Adipocyte (in vitro differentiated cells): ENCODE results near the gene SEL1L.
"Not testable (repeated sequence)": the region's sequence is repeated elsewhere in the genome, so short reads cannot be mapped to it uniquely, and the experiment has no call there.

Experiments used
- DNase-seq: peaks from one replicate; pipeline ENCODE4 v3.0.0-alpha.2; 2015; ENCODE audit warnings: low read depth
- H3K27me3 ChIP-seq: replicated peaks from 2 replicates; pipeline ENCODE4 v1.7.0; 2013; ENCODE audit warnings: mild to moderate bottlenecking, low read length, moderate library complexity; ENCODE audit not compliant: control insufficient read depth, insufficient read depth
- H3K36me3 ChIP-seq: 2 replicates; pipeline ENCODE4 v1.7.0; 2013; ENCODE audit warnings: low read length, mild to moderate bottlenecking, moderate library complexity; ENCODE audit not compliant: control insufficient read depth, insufficient read depth, severe bottlenecking
- H3K4me1 ChIP-seq: 2 replicates; pipeline ENCODE4 v1.7.0; 2013; ENCODE audit warnings: mild to moderate bottlenecking, low read length, moderate library complexity; ENCODE audit not compliant: control insufficient read depth, insufficient read depth
- H3K4me3 ChIP-seq: 2 replicates; pipeline ENCODE4 v1.7.0; 2013; ENCODE audit warnings: mild to moderate bottlenecking, low read length, moderate library complexity
- H3K9ac ChIP-seq: 2 replicates; pipeline ENCODE4 v1.7.0; 2013; ENCODE audit warnings: mild to moderate bottlenecking, low read length, moderate library complexity
- H3K9me3 ChIP-seq: 2 replicates; pipeline ENCODE4 v1.7.0; 2013; ENCODE audit warnings: mild to moderate bottlenecking, low read length, moderate library complexity; ENCODE audit not compliant: control insufficient read depth

The SEL1L gene

DNA sequence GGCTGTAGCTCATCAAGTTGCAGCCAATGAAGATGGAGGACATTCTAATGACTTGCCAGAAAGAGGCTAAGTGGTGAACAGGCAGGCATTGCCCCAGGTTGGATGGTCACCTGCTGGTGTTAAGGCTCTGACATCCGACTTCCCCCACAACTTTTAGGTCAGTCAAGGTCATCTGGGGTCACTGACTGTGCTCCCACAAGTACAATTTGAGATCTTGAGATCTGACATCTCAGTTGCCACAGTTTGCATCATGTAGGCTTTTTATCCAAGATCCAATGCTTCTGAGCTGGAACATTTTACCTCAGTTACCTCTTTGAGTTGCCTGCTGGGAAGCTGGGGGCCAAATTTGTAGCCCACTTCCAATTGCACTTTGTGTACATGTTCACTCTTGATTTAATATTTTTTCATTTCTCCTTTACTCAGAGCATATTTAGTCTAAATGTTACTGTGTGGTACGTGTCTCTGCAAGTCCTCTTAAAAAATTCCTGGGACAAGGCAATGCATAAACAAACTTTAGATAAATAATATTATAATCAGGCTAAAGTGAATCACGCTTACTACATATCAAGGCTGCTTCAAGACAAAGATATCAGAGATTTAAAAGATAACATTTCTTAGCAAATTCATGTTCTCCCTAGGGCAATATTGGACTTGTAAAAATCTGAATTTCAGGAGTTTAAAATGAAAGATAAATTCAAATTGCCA lies 61.4 kb downstream of the SEL1L start:
- Histone ChIP-seq H3K4me3 (no peak overlapping the region), H3K4me1 (peaks cover 12% of the 10 kb centered on the region), H3K27me3 (no peaks in the 10 kb centered on the region), H3K9me3 (no peaks in the 10 kb centered on the region), H3K36me3 (peaks cover 48% of the 10 kb centered on the region), H3K9ac (no peak overlapping the region)
- no peak for DNase-seq

DNA sequence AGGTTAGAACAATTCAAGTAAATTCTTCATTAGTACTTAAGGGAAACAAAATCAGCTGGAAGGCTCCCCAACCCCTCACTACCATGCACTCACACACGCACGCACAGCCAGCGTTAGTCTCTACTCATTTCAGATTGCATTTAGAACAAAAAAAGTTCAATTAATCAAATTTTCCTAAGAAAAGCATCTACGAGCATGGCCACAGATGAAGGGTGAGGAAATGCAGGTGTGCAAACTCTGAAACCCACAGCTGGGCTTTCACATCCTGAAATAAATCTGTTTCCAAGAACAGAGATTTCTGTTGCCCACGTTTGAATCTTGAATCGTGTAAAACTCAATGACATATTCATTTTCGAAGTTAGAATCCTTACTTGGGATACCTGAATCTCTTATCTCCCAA lies 62.6 kb downstream of the SEL1L start:
- Histone ChIP-seq H3K9me3 (no peaks in the 10 kb centered on the region), H3K27me3 (no peaks in the 10 kb centered on the region), H3K36me3 (peaks cover 36% of the 10 kb centered on the region), H3K4me3 (no peak overlapping the region), H3K9ac (no peak overlapping the region), H3K4me1 (peaks cover 7% of the 10 kb centered on the region)
- no peak for DNase-seq

- H3K4me3 ChIP-seq, H3K9ac ChIP-seq: not testable (repeated sequence)
These were observed 63.2 kb downstream of the SEL1L start for GRCh38 chr14:81470557-81470826.

GRCh38 chr14:81466854-81467253 lies 66.8 kb downstream of the SEL1L start:
- peaks cover 7% of the 10 kb centered on the region for H3K4me1 ChIP-seq
- no peaks in the 10 kb centered on the region for H3K9me3 ChIP-seq
- DNase-seq = no peak

More at GRCh38 chr14:81470557-81470826, 63.2 kb downstream of the SEL1L start:
- peaks cover 30% of the 10 kb centered on the region for H3K36me3 ChIP-seq
- H3K4me1 ChIP-seq, H3K9me3 ChIP-seq, H3K27me3 ChIP-seq, DNase-seq: not testable (repeated sequence)

DNA sequence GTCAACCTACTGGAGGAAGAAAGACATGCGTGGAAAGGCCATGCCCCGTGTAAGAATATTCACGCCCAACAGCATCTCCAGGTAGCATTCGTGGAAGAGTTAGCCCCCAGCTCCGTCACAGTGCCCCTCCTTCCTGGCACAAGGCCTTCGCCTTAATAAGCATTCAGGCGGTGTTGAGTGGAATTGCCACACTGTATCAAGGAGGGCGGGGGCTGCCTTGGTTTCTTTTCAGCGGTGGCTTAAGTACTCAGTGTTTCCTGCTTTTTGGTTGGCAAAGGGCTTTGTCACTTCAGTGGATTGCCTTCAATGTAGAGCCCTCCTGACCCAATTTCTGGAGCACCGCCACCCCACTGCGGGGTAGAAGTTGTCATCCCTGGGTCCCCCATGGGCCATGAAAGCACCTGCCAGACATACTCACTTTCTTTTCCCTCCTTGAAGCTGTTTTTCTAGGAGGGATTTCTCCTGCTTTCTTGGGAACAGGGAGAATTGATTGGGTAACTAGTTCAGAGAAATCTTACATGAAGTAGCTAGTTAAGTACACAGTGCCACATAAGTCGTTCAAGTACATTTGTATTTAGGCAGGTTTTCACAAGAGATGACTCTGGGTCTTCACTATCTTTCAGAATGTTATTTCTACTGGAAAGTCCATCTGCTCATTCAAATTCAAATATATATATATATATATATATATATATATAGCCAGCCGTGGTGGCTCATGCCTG lies 68.0 kb downstream of the SEL1L start:
- Histone ChIP-seq H3K4me1 (peaks cover 7% of the 10 kb centered on the region), H3K4me3 (no peak overlapping the region), H3K36me3 (no peaks in the 10 kb centered on the region), H3K9ac (no peak overlapping the region), H3K9me3 (no peaks in the 10 kb centered on the region), H3K27me3 (no peaks in the 10 kb centered on the region)
- DNase-seq = no peak

More at GRCh38 chr14:81466854-81467253, 66.8 kb downstream of the SEL1L start:
- Histone ChIP-seq H3K36me3 (peaks cover 3% of the 10 kb centered on the region), H3K4me3 (no peak overlapping the region), H3K27me3 (no peaks in the 10 kb centered on the region), H3K9ac (no peak overlapping the region)

DNA sequence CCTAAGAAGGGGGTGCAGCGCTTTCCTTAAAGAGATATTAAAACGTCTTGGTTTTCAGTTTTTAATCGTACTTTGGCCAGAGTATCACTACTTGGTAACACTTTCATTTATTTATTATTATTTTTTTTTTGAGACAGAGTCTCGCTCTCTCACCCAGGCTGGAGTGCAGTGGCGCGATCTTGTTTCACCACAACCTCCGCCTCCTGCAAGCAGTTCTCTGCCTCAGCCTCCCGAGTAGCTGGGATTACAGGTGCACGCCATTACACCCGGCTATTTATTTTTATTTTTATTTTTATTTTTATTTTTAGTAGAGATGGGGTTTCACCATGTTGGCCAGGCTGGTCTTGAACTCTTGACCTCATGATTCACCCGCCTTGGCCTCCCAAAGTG lies 68.7 kb downstream of the SEL1L start:
- H3K4me3 ChIP-seq = peak overlapping the region; percentile 80

GRCh38 chr14:81464253-81465002 lies 69.2 kb downstream of the SEL1L start:
- Histone ChIP-seq H3K9me3 (no peaks in the 10 kb centered on the region), H3K4me3 (peak overlapping the region; percentile 80), H3K4me1 (peaks cover 4% of the 10 kb centered on the region), H3K36me3 (no peaks in the 10 kb centered on the region), H3K9ac (peak overlapping the region; percentile 57), H3K27me3 (no peaks in the 10 kb centered on the region)
- peak; percentile 89 for DNase-seq

More for the DNA sequence above, 68.7 kb downstream of the SEL1L start:
- H3K36me3 ChIP-seq, H3K9me3 ChIP-seq, H3K4me1 ChIP-seq, DNase-seq, H3K27me3 ChIP-seq: not testable (repeated sequence)
- H3K9ac ChIP-seq = peak overlapping the region; percentile 57

- H3K4me3 ChIP-seq, H3K9me3 ChIP-seq, H3K27me3 ChIP-seq, H3K9ac ChIP-seq, H3K36me3 ChIP-seq, H3K4me1 ChIP-seq, DNase-seq: not testable (repeated sequence)
These were observed 71.3 kb downstream of the SEL1L start for GRCh38 chr14:81462356-81462755.

DNA sequence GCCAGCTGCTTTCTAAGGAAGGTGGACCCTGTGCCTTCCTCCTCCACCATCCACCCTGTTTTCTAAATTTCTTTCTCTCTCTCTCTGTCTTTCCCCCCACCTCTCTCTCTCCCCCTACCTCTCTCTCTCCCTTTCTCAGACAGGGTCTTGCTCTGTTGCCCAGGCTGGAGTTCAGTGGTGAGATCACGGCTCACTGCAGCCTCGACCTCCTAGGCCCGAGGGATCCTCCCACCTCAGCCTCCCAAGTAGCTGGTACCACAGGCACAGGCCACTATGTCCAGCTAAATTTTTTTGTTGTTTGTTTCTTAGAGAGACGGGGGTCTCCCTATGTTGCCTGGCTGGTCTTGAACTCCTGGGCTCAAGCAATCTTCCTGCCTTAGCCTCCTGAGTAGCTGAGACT lies 73.7 kb downstream of the SEL1L start:
- H3K9me3 ChIP-seq = no peaks in the 10 kb centered on the region
- no peak overlapping the region for H3K4me3 ChIP-seq
- no peak for DNase-seq
- no peak overlapping the region for H3K9ac ChIP-seq
- no peaks in the 10 kb centered on the region for H3K27me3 ChIP-seq
- H3K36me3 ChIP-seq = no peaks in the 10 kb centered on the region
- H3K4me1 ChIP-seq = peaks cover 3% of the 10 kb centered on the region

DNA sequence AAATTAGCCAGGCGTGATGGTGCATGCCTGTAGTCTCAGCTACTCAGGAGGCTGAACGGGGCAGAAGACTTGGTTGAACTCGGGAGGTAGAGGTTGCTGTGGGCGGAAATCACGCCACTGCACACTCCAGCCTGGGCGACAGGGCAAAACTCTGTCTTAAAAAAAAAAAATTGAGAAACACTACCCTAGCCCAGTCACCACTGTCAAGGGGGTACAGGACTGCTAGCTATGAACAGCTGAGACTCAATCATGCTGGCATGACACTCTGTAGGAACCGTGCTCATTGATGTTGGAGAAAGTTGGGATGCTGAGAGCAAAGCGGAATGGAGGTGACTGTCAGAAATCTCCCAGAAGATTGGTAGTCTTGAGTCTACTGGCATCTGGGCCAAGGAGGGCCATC lies 75.3 kb downstream of the SEL1L start:
- no peaks in the 10 kb centered on the region for H3K9me3 ChIP-seq
- H3K4me3 ChIP-seq = no peak overlapping the region
- no peak overlapping the region for H3K9ac ChIP-seq
- H3K4me1 ChIP-seq = peaks cover 3% of the 10 kb centered on the region
- no peaks in the 10 kb centered on the region for H3K36me3 ChIP-seq
- H3K27me3 ChIP-seq = no peaks in the 10 kb centered on the region
- no peak for DNase-seq

DNA sequence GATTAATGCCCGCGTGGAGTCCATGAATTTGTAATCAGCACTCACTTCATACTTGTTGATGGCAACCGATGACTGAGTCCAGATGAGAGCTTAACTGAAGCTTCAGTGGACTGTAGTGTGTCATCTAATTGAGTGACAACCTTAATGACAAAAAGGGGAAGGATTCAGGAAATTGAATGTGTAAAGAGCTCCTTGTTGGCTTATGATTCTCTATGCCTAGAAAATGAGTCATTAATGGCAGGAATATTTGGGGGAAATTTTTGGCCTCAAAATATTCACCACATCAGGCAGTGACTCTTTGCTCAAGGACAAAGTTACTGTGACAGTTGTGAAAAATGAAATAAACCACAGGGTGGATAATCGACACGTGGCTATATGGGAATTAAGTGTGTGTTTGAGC lies 78.3 kb downstream of the SEL1L start:
- Histone ChIP-seq H3K36me3 (no peaks in the 10 kb centered on the region), H3K9ac (no peak overlapping the region), H3K4me1 (peaks cover 4% of the 10 kb centered on the region), H3K27me3 (peaks cover 3% of the 10 kb centered on the region), H3K4me3 (no peak overlapping the region), H3K9me3 (no peaks in the 10 kb centered on the region)
- DNase-seq = no peak
